ENCODE measurements around the gene DLG5. TPM values are rescaled to one million over a fixed set of nuclear protein-coding genes. Genes with fewer than 3 reads are reported as not detected.

Gene DLG5
- polyA plus RNA-seq, 4 donors: 34.0 to 53.8 (median 43.0) TPM

GRCh38 chr10:77801474-77802161 is 124.9 kb downstream of the DLG5 start:
- no peak for DNase-seq (ENCODE audit: low read depth in 4 of 4, low spot score in 2 of 4)

- no peak for DNase-seq (ENCODE audit: low read depth in 4 of 4, low spot score in 2 of 4)
These were observed 125.8 kb downstream of the DLG5 start for GRCh38 chr10:77800738-77801266.

- no peak for DNase-seq (ENCODE audit: low read depth in 4 of 4, low spot score in 2 of 4)
These were observed 126.2 kb downstream of the DLG5 start for GRCh38 chr10:77800320-77800719.

GRCh38 chr10:77799352-77799751 is 127.2 kb downstream of the DLG5 start:
- DNase-seq (ENCODE audit: low read depth in 4 of 4, low spot score in 2 of 4): no peak

- no peak for DNase-seq (ENCODE audit: low read depth in 4 of 4, low spot score in 2 of 4)
These were observed 127.6 kb downstream of the DLG5 start for GRCh38 chr10:77798940-77799339.

- DNase-seq (ENCODE audit: low read depth in 4 of 4, low spot score in 2 of 4): no peak
These were observed 130.1 kb downstream of the DLG5 start for GRCh38 chr10:77796311-77796915.

- no peak for DNase-seq (ENCODE audit: low read depth in 4 of 4, low spot score in 2 of 4)
These were observed 131.0 kb downstream of the DLG5 start for GRCh38 chr10:77795426-77796055.

GRCh38 chr10:77794256-77795142 is 132.1 kb downstream of the DLG5 start:
- DNase-seq (ENCODE audit: low read depth in 4 of 4, low spot score in 2 of 4): no peak

- no peak for DNase-seq (ENCODE audit: low read depth in 4 of 4, low spot score in 2 of 4)
These were observed 132.7 kb downstream of the DLG5 start for GRCh38 chr10:77793831-77794230.

- no peak for DNase-seq (ENCODE audit: low read depth in 4 of 4, low spot score in 2 of 4)
These were observed 134.4 kb downstream of the DLG5 start for GRCh38 chr10:77792155-77792554.

GRCh38 chr10:77791506-77791905 is 135.0 kb downstream of the DLG5 start:
- no peak for DNase-seq (ENCODE audit: low read depth in 4 of 4, low spot score in 2 of 4)

- DNase-seq (ENCODE audit: low read depth in 4 of 4, low spot score in 2 of 4): no peak
These were observed 136.7 kb downstream of the DLG5 start for GRCh38 chr10:77789861-77790260.

GRCh38 chr10:77789016-77789415 is 137.5 kb downstream of the DLG5 start:
- DNase-seq (ENCODE audit: low read depth in 4 of 4, low spot score in 2 of 4): no peak

- DNase-seq (ENCODE audit: low read depth in 4 of 4, low spot score in 2 of 4): no peak
These were observed 138.0 kb downstream of the DLG5 start for GRCh38 chr10:77788496-77789010.

- no peak for DNase-seq (ENCODE audit: low read depth in 4 of 4, low spot score in 2 of 4)
These were observed 139.1 kb downstream of the DLG5 start for GRCh38 chr10:77787440-77787839.

- DNase-seq (ENCODE audit: low read depth in 4 of 4, low spot score in 2 of 4): no peak
These were observed 141.7 kb downstream of the DLG5 start for GRCh38 chr10:77784856-77785255.

GRCh38 chr10:77782328-77783061 is 144.1 kb downstream of the DLG5 start:
- DNase-seq (ENCODE audit: low read depth in 4 of 4, low spot score in 2 of 4): no peak

- no peak for DNase-seq (ENCODE audit: low read depth in 4 of 4, low spot score in 2 of 4)
These were observed 144.9 kb downstream of the DLG5 start for GRCh38 chr10:77781451-77782327.

GRCh38 chr10:77780180-77780579 is 146.4 kb downstream of the DLG5 start:
- DNase-seq (ENCODE audit: low read depth in 4 of 4, low spot score in 2 of 4): no peak
